Hepatocyte (in vitro differentiated cells): ENCODE results near the gene GUCD1.

Experiments used
- CTCF ChIP-seq: fragments of 200-600 bp; sonication (generic); IDR thresholded peaks from 2 replicates; pipeline ENCODE4 v1.5.1; 2016; ENCODE audit warnings: antibody characterized with exemption, mild to moderate bottlenecking; ENCODE audit not compliant: poor library complexity
- EZH2 ChIP-seq: fragments of 200-600 bp; sonication (generic); IDR thresholded peaks from 2 replicates; pipeline ENCODE4 v1.6.1; 2016; ENCODE audit warnings: antibody characterized with exemption, mild to moderate bottlenecking, borderline replicate concordance

DNA sequence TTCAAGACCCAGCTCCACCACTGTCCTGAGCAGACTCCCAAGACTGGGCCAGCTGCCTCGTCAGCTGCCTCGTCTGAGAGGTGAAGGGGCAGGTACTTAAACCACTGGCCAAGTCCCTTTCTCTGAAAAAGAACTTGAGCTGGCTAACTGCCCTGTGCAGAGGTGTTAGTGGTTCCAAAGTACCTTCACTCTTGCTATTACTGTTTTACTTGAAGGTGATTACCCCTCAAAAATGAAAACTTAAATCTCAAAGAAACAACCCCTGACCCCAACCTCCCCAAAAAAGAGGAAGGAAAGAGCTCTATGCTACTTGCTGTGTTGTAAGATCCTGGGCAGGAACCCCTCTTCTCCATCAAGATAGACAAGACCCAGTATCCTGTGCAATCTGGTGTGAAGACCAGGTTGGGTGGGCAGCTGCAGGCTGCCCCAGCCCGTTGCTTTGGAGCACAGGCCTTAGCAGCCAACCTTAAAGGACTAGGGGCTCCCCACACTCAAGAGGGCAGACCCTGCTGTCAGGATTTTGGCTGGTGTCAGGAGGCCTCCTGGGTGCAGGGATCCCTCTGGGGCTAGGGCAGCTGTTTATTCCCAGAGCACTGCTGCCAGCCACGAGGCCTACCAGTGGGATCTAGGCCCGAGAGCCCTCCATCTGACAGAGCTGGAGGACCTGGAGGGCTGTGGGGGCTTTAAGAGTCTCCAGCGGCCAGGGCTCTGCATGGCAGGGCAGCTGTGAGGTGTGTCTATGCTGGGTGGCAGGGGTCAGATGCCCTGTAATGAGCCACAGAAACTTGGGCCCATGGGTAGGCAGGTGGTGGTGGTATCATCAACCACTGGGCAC lies 13.0 kb downstream of the GUCD1 start:
- TF ChIP-seq CTCF (no peak), EZH2 (no peak)
